ENCODE measurements around the gene MYLK3.

MYLK3 gene

DNA sequence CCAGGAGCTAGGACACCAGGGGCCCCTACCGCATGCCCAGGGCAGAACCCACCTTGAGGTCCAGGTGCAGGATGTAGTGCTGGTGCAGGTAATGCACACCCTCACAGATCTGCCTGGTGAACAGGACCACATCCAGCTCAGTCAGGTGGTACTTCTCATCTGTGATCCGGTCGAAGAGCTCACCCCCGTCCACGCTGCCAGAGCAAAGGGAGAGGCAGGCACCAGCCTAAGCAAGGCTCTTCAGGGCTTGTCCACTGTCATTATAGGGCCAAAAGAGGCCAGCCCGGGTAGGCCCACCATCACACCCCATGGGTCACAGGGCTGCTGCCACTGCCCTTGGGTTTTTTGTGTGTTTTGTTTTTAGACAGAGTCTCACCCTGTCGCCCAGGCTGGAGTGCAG, 21.0 kb downstream of the MYLK3 start:
- no peak for DNase-seq

DNA sequence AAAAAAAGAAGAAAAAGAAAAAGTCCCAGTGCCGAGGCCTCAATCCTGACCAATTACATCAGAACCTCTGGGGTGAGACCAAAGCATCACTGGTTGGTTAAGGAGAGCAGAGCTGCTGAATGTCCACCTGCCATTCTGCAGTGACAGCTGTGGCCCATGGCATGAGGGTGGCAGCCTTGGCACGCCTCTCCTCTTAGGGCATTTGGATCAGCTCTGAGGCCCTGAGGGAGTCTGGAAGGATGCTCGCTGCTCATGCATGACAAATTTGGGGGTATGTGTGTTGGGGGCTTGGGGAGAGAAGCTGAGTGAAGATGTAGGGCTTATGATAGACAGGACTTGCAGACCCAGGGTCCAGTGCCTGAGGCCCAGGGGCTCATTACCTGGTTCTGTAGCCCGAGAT, 26.3 kb downstream of the MYLK3 start:
- no peak for DNase-seq

DNA sequence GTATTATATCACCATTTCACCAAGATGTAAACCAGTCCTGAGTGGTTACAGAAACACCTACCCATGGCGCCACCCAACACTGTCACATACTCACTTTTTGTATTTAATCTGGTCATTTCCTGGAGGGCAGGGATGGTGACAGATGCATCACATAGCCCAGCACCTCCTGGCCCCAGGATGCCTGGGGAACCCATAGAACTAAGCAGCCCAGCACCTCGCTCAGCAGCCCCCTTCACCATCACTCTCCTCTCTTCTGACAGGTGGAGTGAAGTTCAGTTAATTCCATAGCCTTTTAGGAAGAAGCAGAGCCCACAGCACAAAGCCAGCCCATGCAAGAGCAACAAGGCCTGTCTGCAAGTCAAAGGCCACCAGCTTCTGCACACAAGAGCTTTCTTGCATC, 27.5 kb downstream of the MYLK3 start:
- no peak for DNase-seq

DNA sequence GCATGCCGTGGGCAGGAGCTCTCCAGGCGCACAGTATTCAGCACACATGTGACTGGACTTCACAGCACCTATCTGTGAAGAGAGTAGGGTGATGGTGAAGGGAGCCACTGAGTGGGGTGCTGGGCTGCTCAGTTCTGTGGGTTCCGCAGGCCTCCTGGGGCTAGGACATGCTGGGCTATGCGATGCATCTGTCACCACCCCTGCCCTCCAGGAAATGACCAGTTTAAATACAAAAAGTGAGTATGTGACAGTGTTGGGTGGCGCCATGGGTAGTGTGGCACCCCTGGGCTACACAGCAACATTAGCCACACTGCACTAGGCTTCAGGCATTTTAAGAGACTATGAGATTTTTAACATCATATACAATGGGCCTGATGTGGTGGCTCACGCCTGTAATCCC, 28.6 kb downstream of the MYLK3 start:
- DNase-seq, result no peak

GRCh38 chr16:46718214-46718613, 29.9 kb downstream of the MYLK3 start:
- DNase-seq, result no peak

GRCh38 chr16:46717692-46718091, 30.5 kb downstream of the MYLK3 start:
- no peak for DNase-seq

DNA sequence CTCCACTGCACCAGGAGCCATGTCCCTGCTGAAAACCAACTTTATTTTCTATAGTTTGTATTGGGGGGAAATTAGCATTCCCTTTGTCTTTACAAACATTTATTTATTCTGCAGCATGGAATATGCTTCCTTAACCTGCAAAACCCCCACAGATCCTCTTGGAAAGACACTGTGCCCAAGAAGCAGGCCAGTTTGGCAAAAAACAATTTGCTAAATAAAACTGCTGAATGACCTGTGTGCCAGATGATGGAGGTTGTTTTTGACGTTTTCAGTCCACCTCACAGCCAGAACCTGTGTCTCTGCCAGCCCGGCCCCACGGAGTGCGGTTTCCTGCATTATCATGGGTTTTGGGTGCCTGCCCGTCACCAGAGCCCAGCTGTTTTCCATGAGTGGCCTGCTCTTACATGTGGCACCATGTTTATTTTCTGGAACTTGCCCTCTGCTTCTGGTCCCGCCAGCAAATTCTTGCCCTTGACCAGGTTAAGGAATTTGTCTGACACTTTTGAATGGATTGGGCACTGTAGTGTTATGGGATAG, 32.3 kb downstream of the MYLK3 start:
- DNase-seq, result no peak

- DNase-seq, result no peak
Observed at GRCh38 chr16:46714797-46715591, 33.1 kb downstream of the MYLK3 start.

DNA sequence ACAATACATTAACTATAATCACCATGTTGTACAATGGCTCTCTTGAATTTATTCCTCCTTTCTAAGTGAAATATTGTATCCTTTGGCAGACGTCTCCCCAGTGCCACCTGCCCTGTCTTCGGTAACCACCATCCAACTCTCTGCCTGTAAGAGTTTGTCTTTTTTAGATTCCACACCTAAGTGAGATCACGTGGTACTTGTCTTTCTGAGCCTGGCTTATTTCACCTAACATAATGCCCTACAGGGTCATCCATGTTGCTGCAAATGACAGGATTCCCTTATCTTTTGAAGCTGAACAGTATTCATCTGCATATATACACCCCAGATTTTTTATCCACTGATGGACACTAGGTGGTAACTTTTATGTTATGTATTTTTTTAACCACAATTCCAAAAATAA, 34.5 kb downstream of the MYLK3 start:
- DNase-seq, result no peak

DNA sequence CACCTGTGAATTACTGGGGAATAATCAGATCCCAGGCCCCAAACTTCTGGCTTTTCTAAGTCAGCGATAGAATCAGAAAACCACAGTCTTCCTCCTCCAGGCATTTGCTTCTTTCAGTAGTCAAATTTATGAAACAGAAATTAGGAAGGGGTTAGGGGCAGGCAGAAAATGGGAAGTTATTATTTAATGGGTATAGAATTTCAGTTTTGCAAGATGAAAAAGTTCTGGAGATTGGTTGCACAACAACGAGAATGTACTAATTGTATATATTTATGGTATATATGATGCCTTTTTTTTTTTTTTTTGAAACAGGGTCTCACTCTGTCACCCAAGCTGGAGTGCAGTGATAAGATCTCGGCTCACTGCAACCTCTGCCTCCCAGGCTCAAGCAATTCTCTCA, 35.2 kb downstream of the MYLK3 start:
- DNase-seq, result no peak

GRCh38 chr16:46711106-46712058, 36.8 kb downstream of the MYLK3 start:
- no peak for DNase-seq

DNA sequence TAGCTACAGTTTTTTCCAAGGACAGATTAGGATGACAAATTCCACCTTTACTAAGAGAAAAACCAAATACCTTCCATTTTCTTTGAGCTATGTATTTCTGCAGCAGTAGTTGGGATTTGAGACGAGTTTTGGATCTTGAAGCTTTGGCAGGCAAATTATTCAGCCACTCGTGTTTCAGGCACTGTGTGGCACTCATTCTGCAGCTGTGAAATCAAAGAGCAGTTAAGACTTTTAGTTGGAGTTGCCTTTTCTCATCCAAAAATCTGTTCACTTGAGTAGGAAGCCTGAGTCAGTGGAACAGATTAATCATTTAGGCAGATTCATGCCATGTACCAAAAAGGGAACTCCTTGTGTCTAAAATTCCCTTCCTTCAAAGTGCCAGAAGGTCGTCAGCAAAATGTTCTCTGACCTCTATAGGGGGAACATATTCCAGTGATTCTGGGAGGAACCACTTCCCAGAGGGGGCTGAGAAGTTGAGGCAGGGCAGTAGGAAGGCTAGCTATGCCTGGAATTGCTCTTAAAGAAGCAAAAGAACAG, 38.6 kb downstream of the MYLK3 start:
- DNase-seq, result no peak

GRCh38 chr16:46706642-46707041, 41.5 kb downstream of the MYLK3 start:
- DNase-seq, result no peak

- DNase-seq, result no peak
Observed at GRCh38 chr16:46702030-46702429, 46.1 kb downstream of the MYLK3 start.

- no peak for DNase-seq
Observed at GRCh38 chr16:46701615-46702014, 46.5 kb downstream of the MYLK3 start.

DNA sequence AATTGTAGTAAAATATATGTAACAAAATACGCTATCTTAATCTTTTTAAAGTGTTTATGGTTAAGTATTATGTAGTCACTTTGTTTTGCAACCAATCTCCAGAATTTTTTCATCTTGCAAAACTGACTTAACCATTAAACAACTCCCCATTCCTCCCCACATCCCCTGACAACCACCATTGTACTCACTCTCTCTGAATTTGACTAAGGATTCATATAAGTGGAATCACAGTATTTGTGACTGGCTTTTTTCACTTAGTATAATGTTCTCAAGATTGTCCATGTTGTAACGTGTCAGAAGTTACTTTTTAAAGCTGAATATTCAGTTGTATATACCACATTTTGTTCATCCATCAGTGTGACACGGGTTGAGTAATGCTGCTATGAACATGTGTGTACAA, 48.1 kb downstream of the MYLK3 start:
- no peak for DNase-seq

DNA sequence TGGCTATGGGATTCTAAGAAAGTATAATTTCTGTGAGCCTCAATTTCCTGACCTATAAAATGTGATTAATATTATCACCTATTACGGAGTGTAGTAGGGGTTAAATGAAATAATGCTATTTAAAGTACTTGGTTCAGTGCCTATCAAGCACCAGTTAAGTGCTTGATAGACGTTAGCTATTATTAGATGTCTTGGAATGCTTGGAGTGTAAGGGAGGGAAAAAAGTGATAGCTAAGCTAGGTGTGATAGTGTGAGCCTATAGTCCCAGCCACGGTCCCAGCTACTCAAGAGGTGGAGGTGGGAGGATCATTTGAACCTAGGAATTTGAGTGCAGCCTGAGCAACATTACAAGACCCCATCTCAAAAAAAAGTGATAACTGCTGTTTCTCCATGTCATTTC, 51.2 kb downstream of the MYLK3 start:
- DNase-seq, result no peak

GRCh38 chr16:46695937-46696336, 52.2 kb downstream of the MYLK3 start:
- no peak for DNase-seq

DNA sequence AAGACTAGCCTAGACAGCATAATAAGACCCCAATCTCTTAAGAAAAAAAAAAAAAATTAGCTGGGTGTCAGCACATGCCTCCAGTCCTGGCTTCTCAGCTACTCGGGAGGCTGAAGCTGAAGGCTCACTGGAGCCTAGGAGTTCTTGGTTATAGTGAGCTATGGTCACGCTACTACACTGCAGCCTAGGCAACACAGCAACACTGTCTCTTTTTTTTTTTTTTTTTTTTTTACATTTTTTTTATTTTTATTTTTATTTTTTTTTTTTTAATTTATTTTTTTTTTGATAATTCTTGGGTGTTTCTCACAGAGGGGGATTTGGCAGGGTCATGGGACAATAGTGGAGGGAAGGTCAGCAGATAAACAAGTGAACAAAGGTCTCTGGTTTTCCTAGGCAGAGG, 54.5 kb downstream of the MYLK3 start:
- no peak for DNase-seq

- DNase-seq, result no peak
Observed at GRCh38 chr16:46691726-46692125, 56.4 kb downstream of the MYLK3 start.

GRCh38 chr16:46690281-46691178, 57.6 kb downstream of the MYLK3 start:
- peak; percentile 6 for DNase-seq
